ENCODE measurements around the gene TKT.

GRCh38 chr3:53257465-53257864 lies 1.6 kb upstream of the TKT start:
- TF ChIP-seq RFX5 (IDR thresholded peaks at IDR 0.05; ENCODE audit: low read depth, low read length) (no peak), POLR2A (IDR thresholded peaks at IDR 0.05; ENCODE audit: low read depth, low read length) (no peak), CHD1 (IDR thresholded peaks at IDR 0.05; ENCODE audit: low read depth, low read length) (no peak), FOS (IDR thresholded peaks at IDR 0.05; ENCODE audit: low read depth, low read length) (no peak), USF2 (IDR thresholded peaks at IDR 0.05; ENCODE audit: low read depth, low read length) (no peak), MXI1 (IDR thresholded peaks at IDR 0.05; ENCODE audit: borderline replicate concordance, low read depth, low read length) (no peak), RCOR1 (IDR thresholded peaks at IDR 0.05; ENCODE audit: insufficient replicate concordance, low read length) (no peak), SMC3 (IDR thresholded peaks at IDR 0.05; ENCODE audit: low read depth, low read length) (no peak)
- TF ChIP-seq, protein P1, sequence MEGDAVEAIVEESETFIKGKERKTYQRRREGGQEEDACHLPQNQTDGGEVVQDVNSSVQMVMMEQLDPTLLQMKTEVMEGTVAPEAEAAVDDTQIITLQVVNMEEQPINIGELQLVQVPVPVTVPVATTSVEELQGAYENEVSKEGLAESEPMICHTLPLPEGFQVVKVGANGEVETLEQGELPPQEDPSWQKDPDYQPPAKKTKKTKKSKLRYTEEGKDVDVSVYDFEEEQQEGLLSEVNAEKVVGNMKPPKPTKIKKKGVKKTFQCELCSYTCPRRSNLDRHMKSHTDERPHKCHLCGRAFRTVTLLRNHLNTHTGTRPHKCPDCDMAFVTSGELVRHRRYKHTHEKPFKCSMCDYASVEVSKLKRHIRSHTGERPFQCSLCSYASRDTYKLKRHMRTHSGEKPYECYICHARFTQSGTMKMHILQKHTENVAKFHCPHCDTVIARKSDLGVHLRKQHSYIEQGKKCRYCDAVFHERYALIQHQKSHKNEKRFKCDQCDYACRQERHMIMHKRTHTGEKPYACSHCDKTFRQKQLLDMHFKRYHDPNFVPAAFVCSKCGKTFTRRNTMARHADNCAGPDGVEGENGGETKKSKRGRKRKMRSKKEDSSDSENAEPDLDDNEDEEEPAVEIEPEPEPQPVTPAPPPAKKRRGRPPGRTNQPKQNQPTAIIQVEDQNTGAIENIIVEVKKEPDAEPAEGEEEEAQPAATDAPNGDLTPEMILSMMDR (conservative IDR thresholded peaks at IDR 0.05; ENCODE audit: low read depth, low read length), result no peak
- TF ChIP-seq, protein P2, sequence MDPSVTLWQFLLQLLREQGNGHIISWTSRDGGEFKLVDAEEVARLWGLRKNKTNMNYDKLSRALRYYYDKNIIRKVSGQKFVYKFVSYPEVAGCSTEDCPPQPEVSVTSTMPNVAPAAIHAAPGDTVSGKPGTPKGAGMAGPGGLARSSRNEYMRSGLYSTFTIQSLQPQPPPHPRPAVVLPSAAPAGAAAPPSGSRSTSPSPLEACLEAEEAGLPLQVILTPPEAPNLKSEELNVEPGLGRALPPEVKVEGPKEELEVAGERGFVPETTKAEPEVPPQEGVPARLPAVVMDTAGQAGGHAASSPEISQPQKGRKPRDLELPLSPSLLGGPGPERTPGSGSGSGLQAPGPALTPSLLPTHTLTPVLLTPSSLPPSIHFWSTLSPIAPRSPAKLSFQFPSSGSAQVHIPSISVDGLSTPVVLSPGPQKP (IDR thresholded peaks at IDR 0.05; ENCODE audit: borderline replicate concordance, low read depth, low read length), result no peak

Measured in IMR-90 (cell line).